OCI-LY1 (cell line): ENCODE measurements around the gene MEOX2.

ENCODE experiments used
- H2AFZ ChIP-seq: fragments of 200-600 bp; sonication (generic), shearing (Covaris generic); 2 replicates; pipeline ENCODE4 v1.6.0; 2014; ENCODE audit warnings: antibody characterized with exemption, mild to moderate bottlenecking, low read length
- H3F3A ChIP-seq: fragments of 200-600 bp; sonication (generic), shearing (Covaris generic); 2 replicates; pipeline ENCODE4 v1.6.0; 2014; ENCODE audit warnings: mild to moderate bottlenecking, antibody characterized with exemption, low read length, moderate library complexity; ENCODE audit not compliant: insufficient read depth
- H3K27ac ChIP-seq: fragments of 200-600 bp; sonication (generic); 2 replicates; pipeline ENCODE4 v1.5.1; 2014; ENCODE audit warnings: low read length, mixed run types, mild to moderate bottlenecking, low read depth; ENCODE audit not compliant: poor library complexity, severe bottlenecking
- H3K27me3 ChIP-seq: fragments of 200-600 bp; sonication (generic); 2 replicates; pipeline ENCODE4 v1.6.0; 2014; ENCODE audit warnings: antibody characterized with exemption, mild to moderate bottlenecking, low read length, moderate library complexity; ENCODE audit not compliant: insufficient read depth
- H3K36me3 ChIP-seq: fragments of 200-600 bp; sonication (generic); 2 replicates; pipeline ENCODE4 v1.6.1; 2014; ENCODE audit warnings: mild to moderate bottlenecking, antibody characterized with exemption, low read length, moderate library complexity, mixed read lengths; ENCODE audit not compliant: insufficient read depth
- H3K4me1 ChIP-seq: fragments of 200-600 bp; sonication (generic); 2 replicates; pipeline ENCODE4 v1.5.1; 2014; ENCODE audit warnings: mild to moderate bottlenecking, low read length, moderate library complexity; ENCODE audit not compliant: insufficient read depth, severe bottlenecking
- H3K4me2 ChIP-seq: fragments of 200-600 bp; sonication (generic), shearing (Covaris generic); 2 replicates; pipeline ENCODE4 v1.6.1; 2014; ENCODE audit warnings: low read length
- H3K4me3 ChIP-seq: fragments of 200-600 bp; sonication (generic); 2 replicates; pipeline ENCODE4 v1.5.1; 2014; ENCODE audit warnings: low read length, low read depth, mild to moderate bottlenecking, mixed read lengths; ENCODE audit not compliant: poor library complexity, severe bottlenecking
- H3K79me2 ChIP-seq: fragments of 200-600 bp; shearing (Covaris generic); 2 replicates; pipeline ENCODE4 v1.6.1; 2016; ENCODE audit warnings: mixed run types, low read length, mixed read lengths; ENCODE audit not compliant: insufficient read depth
- H3K9ac ChIP-seq: fragments of 200-600 bp; sonication (generic), shearing (Covaris generic); 2 replicates; pipeline ENCODE4 v1.6.1; 2014; ENCODE audit warnings: mild to moderate bottlenecking, low read length, mixed read lengths
- H3K9me2 ChIP-seq: fragments of 200-600 bp; sonication (generic), shearing (Covaris generic); 2 replicates; pipeline ENCODE4 v1.6.1; 2014; ENCODE audit warnings: low read depth, mild to moderate bottlenecking, low read length, mixed read lengths
- H3K9me3 ChIP-seq: fragments of 200-600 bp; shearing (Covaris generic); 2 replicates; pipeline ENCODE4 v1.6.1; 2014; ENCODE audit warnings: low read length, mixed read lengths
- H4K20me1 ChIP-seq: fragments of 200-600 bp; sonication (generic), shearing (Covaris generic); 2 replicates; pipeline ENCODE4 v1.6.0; 2016; ENCODE audit warnings: mild to moderate bottlenecking, low read length; ENCODE audit not compliant: insufficient read depth
- EZH2 ChIP-seq: fragments of 200-600 bp; sonication (generic), shearing (Covaris generic); IDR thresholded peaks from 2 replicates; pipeline ENCODE4 v1.8.0; 2017; ENCODE audit warnings: borderline replicate concordance, mixed run types, mild to moderate bottlenecking, antibody characterized with exemption, low read length, moderate library complexity, mixed read lengths
- TF ChIP-seq, protein P1 (sequence below): fragments of 200-600 bp; sonication (generic), shearing (Covaris generic); IDR thresholded peaks from 2 replicates; pipeline ENCODE4 v1.5.1; 2017; ENCODE audit warnings: mild to moderate bottlenecking, antibody characterized with exemption, low read length, moderate library complexity, mixed read lengths

Gene MEOX2

DNA sequence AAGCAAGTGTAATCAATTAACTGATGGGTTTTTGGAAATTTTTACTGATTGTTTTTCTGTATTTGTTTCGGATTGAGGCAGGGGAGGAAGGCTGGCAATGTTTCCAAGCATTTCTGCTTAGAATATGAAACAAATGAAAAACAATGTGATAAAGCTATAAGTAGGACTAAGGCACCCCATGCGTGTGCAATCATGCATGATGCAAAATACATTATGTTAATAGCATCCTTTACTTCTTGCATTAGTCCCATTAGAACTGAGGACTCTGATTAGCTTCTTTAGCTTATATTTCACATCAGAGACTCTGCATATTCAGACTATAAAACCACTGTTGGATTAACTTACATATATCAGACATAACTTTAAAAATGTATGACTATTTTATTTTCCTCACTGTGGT, 76.0 kb downstream of the MEOX2 start:
- TF ChIP-seq EZH2, result no peak
- TF ChIP-seq, protein P1, sequence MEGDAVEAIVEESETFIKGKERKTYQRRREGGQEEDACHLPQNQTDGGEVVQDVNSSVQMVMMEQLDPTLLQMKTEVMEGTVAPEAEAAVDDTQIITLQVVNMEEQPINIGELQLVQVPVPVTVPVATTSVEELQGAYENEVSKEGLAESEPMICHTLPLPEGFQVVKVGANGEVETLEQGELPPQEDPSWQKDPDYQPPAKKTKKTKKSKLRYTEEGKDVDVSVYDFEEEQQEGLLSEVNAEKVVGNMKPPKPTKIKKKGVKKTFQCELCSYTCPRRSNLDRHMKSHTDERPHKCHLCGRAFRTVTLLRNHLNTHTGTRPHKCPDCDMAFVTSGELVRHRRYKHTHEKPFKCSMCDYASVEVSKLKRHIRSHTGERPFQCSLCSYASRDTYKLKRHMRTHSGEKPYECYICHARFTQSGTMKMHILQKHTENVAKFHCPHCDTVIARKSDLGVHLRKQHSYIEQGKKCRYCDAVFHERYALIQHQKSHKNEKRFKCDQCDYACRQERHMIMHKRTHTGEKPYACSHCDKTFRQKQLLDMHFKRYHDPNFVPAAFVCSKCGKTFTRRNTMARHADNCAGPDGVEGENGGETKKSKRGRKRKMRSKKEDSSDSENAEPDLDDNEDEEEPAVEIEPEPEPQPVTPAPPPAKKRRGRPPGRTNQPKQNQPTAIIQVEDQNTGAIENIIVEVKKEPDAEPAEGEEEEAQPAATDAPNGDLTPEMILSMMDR, result no peak
- Histone ChIP-seq H3K4me3 (no peak overlapping the region), H3K27ac (no peak overlapping the region), H3K9me2 (no peaks in the 10 kb centered on the region; the same call in 1 of the 2 replicates), H3F3A (no peaks in the 10 kb centered on the region), H3K9me3 (no peaks in the 10 kb centered on the region), H3K4me1 (no peaks in the 10 kb centered on the region), H3K79me2 (no peaks in the 10 kb centered on the region), H2AFZ (no peak overlapping the region), H4K20me1 (no peaks in the 10 kb centered on the region), H3K9ac (no peak overlapping the region), H3K36me3 (no peaks in the 10 kb centered on the region), H3K27me3 (no peaks in the 10 kb centered on the region), H3K4me2 (no peak overlapping the region)

DNA sequence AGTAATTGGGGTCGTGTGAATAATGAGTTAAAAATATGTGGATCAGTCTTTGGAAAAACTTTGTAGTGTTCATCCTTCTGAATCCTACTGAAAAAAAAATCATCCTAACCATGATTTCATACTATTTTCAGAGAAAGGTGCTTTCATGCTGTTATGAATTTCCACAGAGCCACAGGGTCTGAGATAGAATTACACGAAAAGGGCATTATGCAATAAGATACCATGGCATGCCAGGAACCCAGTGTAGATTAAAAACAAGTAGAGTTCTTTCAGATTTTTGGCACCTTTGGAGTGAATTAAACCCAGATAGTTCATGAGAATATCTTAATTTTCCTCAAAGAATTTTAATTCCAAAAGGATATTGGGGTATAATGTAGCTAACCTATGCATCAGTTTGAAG, 77.2 kb downstream of the MEOX2 start:
- no peak overlapping the region for H3K4me3 ChIP-seq
- no peaks in the 10 kb centered on the region for H3F3A ChIP-seq
- no peak overlapping the region for H3K9ac ChIP-seq
- H3K27ac ChIP-seq, result no peak overlapping the region
- H3K9me2 ChIP-seq, result no peaks in the 10 kb centered on the region; the same call in 1 of the 2 replicates
- no peak overlapping the region for H2AFZ ChIP-seq
- no peaks in the 10 kb centered on the region for H3K4me1 ChIP-seq
- H3K9me3 ChIP-seq, result no peaks in the 10 kb centered on the region
- no peak overlapping the region for H3K4me2 ChIP-seq
- TF ChIP-seq EZH2, result no peak
- TF ChIP-seq, protein P1, result no peak
- no peaks in the 10 kb centered on the region for H3K27me3 ChIP-seq
- H3K36me3 ChIP-seq, result no peaks in the 10 kb centered on the region
- no peaks in the 10 kb centered on the region for H4K20me1 ChIP-seq
- H3K79me2 ChIP-seq, result no peaks in the 10 kb centered on the region

GRCh38 chr7:15607529-15608210, 78.8 kb downstream of the MEOX2 start:
- H3K4me3 ChIP-seq, result no peak overlapping the region
- no peaks in the 10 kb centered on the region for H4K20me1 ChIP-seq
- H3K4me1 ChIP-seq, result no peaks in the 10 kb centered on the region
- TF ChIP-seq EZH2, result no peak
- TF ChIP-seq, protein P1, result no peak
- no peak overlapping the region for H3K4me2 ChIP-seq
- H3K9ac ChIP-seq, result no peak overlapping the region
- H3K79me2 ChIP-seq, result no peaks in the 10 kb centered on the region
- no peaks in the 10 kb centered on the region for H3F3A ChIP-seq
- no peak overlapping the region for H3K27ac ChIP-seq
- H2AFZ ChIP-seq, result no peak overlapping the region
- H3K27me3 ChIP-seq, result no peaks in the 10 kb centered on the region
- peaks cover 3% of the 10 kb centered on the region; the same call in 1 of the 2 replicates for H3K9me2 ChIP-seq
- H3K36me3 ChIP-seq, result no peaks in the 10 kb centered on the region
- no peaks in the 10 kb centered on the region for H3K9me3 ChIP-seq
